GM18858 (cell line): Measurements from ENCODE around the gene DTNA.

Source experiments
- ATAC-seq: cut with Tn5 transposase; IDR thresholded peaks from one replicate; pipeline ENCODE4 v1.9.1; 2021; ENCODE audit not compliant: unreplicated experiment

DTNA gene

DNA sequence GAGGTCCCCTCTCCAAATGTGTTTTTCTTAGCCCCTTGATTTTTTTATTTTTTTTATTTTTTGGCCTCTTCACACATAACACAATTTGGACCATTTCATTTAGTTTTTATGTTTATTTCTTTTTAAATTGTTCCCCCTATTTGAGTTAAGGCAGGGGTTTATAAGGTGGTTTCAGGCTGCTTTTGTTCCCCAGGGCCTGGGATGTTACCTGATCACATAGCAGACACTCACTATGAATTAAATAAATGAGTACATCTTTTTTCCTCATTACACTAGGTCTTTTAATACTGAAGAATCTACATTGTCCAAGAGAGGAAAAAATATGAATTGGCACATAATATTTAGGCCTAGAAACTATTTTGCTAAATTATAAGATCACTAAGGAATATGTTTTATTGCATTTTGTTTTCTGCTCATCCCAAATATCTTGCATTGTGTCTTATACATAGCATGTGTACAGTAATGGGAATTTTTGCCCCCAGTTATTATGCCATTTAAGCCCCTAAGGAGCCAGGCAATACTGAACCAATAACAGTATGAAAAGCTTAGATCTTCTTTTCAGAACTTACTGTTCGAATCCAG lies 218.7 kb downstream of the DTNA start:
- ATAC-seq, result no peak

- no peak for ATAC-seq
These were observed 219.3 kb downstream of the DTNA start for GRCh38 chr18:34929336-34929780.

DNA sequence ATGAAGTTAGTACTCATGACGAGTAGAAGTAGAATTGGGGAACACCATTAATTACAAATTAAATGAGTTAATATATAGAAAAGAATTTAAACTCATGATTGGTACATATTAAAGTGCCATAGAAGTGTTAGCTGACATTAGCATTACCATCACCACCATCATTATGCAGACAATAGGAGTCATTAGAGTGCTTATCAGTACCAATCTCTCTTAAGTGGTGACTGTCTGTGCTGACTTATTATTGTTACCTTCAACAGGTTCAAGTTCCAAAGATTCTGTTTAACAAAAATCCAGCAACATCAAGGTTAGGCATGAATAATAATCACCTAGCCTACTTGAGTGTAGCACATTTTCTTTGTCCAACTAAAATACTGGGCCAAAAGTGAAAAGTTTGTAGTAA lies 222.3 kb downstream of the DTNA start:
- no peak for ATAC-seq

DNA sequence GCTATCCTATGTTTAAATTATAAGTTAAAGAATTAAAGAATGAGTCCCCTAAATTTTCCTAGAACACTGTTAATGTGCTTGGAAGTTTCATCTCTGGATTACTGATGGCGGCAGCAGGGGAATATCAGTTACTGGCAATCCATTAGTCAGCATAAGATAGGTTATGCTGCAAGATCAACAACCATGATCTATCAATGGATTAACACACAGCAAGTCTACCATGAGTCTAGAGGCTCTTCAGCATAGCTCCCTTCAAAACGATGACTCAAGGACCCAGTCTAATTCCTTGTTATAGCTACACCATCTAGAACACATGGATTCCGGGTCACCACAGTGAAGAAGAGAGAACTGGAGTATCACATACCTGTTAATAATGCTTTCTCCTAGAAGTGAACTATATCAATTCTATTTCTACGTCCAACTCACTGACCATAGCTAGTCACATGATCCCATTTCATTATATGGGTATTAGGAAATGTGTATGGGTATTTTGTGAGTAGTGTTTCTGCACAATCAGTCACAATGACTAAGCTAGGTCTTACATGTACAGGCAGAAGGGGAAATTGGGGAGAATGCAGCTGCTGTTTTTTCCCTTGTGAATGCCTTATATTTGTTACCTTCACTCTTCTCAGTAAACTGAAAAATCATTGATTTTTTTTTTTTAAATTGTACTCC lies 222.8 kb downstream of the DTNA start:
- ATAC-seq, result no peak

- no peak for ATAC-seq
These were observed 224.0 kb downstream of the DTNA start for GRCh38 chr18:34933909-34934661.

GRCh38 chr18:34936772-34937171 lies 226.7 kb downstream of the DTNA start:
- ATAC-seq, result no peak

GRCh38 chr18:34938090-34938489 lies 228.0 kb downstream of the DTNA start:
- ATAC-seq, result no peak
